HepG2 (cell line): ENCODE results near the gene DNAJC10. TPM values are rescaled to one million over a fixed set of nuclear protein-coding genes. Genes with fewer than 3 reads are reported as not detected.

ENCODE experiments used
- ATAC-seq: fragments of 200-7000 bp; cut with Tn5 transposase; 3 replicates; pipeline ENCODE4 v1.9.1; 2020; ENCODE audit warnings: mild to moderate bottlenecking, moderate library complexity
- BruUV-seq: library from RNA; stranded (reverse); fragments of 400-500 nt; replicated peaks from 2 replicates; lab custom pipeline; 2021; lab: Mats Ljungman, UMichigan
- CTCF ChIA-PET: fragments of 300-600 bp; formaldehyde crosslinking; extraction: SDS; loops from one replicate; lab custom pipeline; 2021; ENCODE audit warnings: low total read pairs, inconsistent platforms, low intra/inter-chr PET ratio; lab: Yijun Ruan, JAX
- POLR2A ChIA-PET: fragments of 350-600 bp; sonication (Branson Sonifier 250); formaldehyde crosslinking; loops from one replicate; lab custom pipeline; 2020; ENCODE audit warnings: antibody characterized with exemption, inconsistent platforms; lab: Yijun Ruan, JAX
- DNase-seq: peaks from one replicate; pipeline ENCODE4 v3.0.0-alpha.2; 2015; ENCODE audit warnings: low spot score
- FAIRE-seq: peaks from 3 replicates; lab custom pipeline; 2011; peaks lifted over from hg19 to GRCh38; lab: Jason Lieb, UNC
- H2AFZ ChIP-seq: one replicate; pipeline ENCODE4 v1.6.1; 2011; ENCODE audit warnings: low read length, inconsistent platforms
- H3K27ac ChIP-seq: fragments of 300-600 bp; 3 replicates; pipeline ENCODE4 v1.8.0; 2011; ENCODE audit warnings: mixed run types, mild to moderate bottlenecking, mixed read lengths, low read length, inconsistent platforms; ENCODE audit not compliant: insufficient read depth; ENCODE audit errors: extremely low read length
- H3K27me3 ChIP-seq, 2 experiments: fragments of 200-600 bp in 1 of 2; 2 replicates in 1 of 2; 3 replicates in 1 of 2; pipeline versions ENCODE4 v1.6.0 to v1.8.0; 2011; ENCODE audit warnings: low read length in 2 of 2, mild to moderate bottlenecking in 2 of 2, moderate library complexity in 2 of 2, inconsistent platforms in 1 of 2; ENCODE audit not compliant: insufficient read depth in 2 of 2, control insufficient read depth in 1 of 2
- H3K36me3 ChIP-seq, 2 experiments: fragments of 200-600 bp in 1 of 2; replicated peaks in 1 of 2; 2 replicates in 1 of 2; 3 replicates in 1 of 2; pipeline versions ENCODE4 v1.5.1 to v1.8.0; 2011; ENCODE audit warnings: low read length in 2 of 2, inconsistent platforms in 1 of 2; ENCODE audit not compliant: insufficient read depth in 2 of 2, control insufficient read depth in 1 of 2
- H3K4me1 ChIP-seq: 2 replicates; pipeline ENCODE4 v1.5.1; 2012; ENCODE audit warnings: low read length, inconsistent platforms; ENCODE audit not compliant: insufficient read depth
- H3K4me2 ChIP-seq: 2 replicates; pipeline ENCODE4 v1.6.0; 2011; ENCODE audit warnings: low read depth, low read length, inconsistent platforms
- H3K4me3 ChIP-seq, 3 experiments: fragments of 200-600 bp in 1 of 3; sonication (generic), shearing (Covaris generic) in 1 of 3; replicated peaks in 1 of 3; 2 replicates each; pipeline ENCODE4 v1.5.1; 2011 to 2016; ENCODE audit warnings: low read length in 3 of 3, inconsistent platforms in 2 of 3, low read depth in 2 of 3, mild to moderate bottlenecking in 2 of 3, control low read depth in 1 of 3, mixed read lengths in 1 of 3; ENCODE audit not compliant: insufficient read depth in 1 of 3
- H3K79me2 ChIP-seq: one replicate; pipeline ENCODE4 v1.6.1; 2011; ENCODE audit warnings: low read length, inconsistent platforms; ENCODE audit not compliant: insufficient read depth
- H3K9ac ChIP-seq: 2 replicates; pipeline ENCODE4 v1.6.0; 2011; ENCODE audit warnings: mild to moderate bottlenecking, low read depth, low read length, inconsistent platforms; ENCODE audit not compliant: insufficient read depth
- H3K9me3 ChIP-seq: 2 replicates; pipeline ENCODE4 v1.5.1; 2012; ENCODE audit warnings: mild to moderate bottlenecking, low read length
- H4K20me1 ChIP-seq: 2 replicates; pipeline ENCODE4 v1.6.0; 2011; ENCODE audit warnings: inconsistent platforms, mild to moderate bottlenecking, low read length, moderate library complexity; ENCODE audit not compliant: insufficient read depth
- ARHGAP35 ChIP-seq: sonication (generic); formaldehyde crosslinking; IDR thresholded peaks from 2 replicates; pipeline ENCODE4 v1.9.0; 2022; ENCODE audit warnings: mild to moderate bottlenecking, inconsistent platforms, moderate library complexity, missing genetic modification reagents, borderline replicate concordance
- DR1 ChIP-seq: sonication (generic); formaldehyde crosslinking; IDR thresholded peaks from 2 replicates; pipeline ENCODE4 v1.8.0; 2021; ENCODE audit warnings: mild to moderate bottlenecking, missing genetic modification reagents, inconsistent platforms
- FOXA1 ChIP-seq, 2 experiments: fragments of 450-650 bp in 1 of 2; sonication (generic) in 1 of 2; formaldehyde crosslinking in 1 of 2; IDR thresholded peaks; 2 replicates each; pipeline versions ENCODE4 v1.4.0 to v1.6.1; 2016 to 2020; ENCODE audit warnings: missing genetic modification reagents in 1 of 2
- FOXP4 ChIP-seq: sonication (generic); formaldehyde crosslinking; IDR thresholded peaks from 2 replicates; pipeline ENCODE4 v1.4.0; 2020; ENCODE audit warnings: missing genetic modification reagents
- HDAC2 ChIP-seq: sonication (generic); formaldehyde crosslinking; IDR thresholded peaks from 2 replicates; pipeline ENCODE4 v1.4.0; 2020; ENCODE audit warnings: missing genetic modification reagents
- MYNN ChIP-seq: sonication (generic); formaldehyde crosslinking; IDR thresholded peaks from 2 replicates; pipeline ENCODE4 v1.4.0; 2020; ENCODE audit warnings: mild to moderate bottlenecking, low read depth, missing genetic modification reagents
- NCOA2 ChIP-seq: sonication (generic); formaldehyde crosslinking; IDR thresholded peaks from 2 replicates; pipeline ENCODE4 v1.8.0; 2022; ENCODE audit warnings: inconsistent platforms
- ONECUT2 ChIP-seq: sonication (generic); formaldehyde crosslinking; IDR thresholded peaks from 2 replicates; pipeline ENCODE4 v1.4.0; 2020; ENCODE audit warnings: missing genetic modification reagents
- PHB2 ChIP-seq: fragments of 450-650 bp; IDR thresholded peaks from 2 replicates; pipeline ENCODE4 v1.6.1; 2018; ENCODE audit not compliant: partially characterized antibody
- RCOR2 ChIP-seq: IDR thresholded peaks from 2 replicates; pipeline ENCODE4 v1.6.1; 2016; ENCODE audit warnings: missing biosample characterization, missing genetic modification reagents
- SALL2 ChIP-seq: sonication (generic); formaldehyde crosslinking; IDR thresholded peaks from 2 replicates; pipeline ENCODE4 v1.8.1; 2023; ENCODE audit warnings: mild to moderate bottlenecking, missing genetic modification reagents, inconsistent platforms
- SRY ChIP-seq: sonication (generic); formaldehyde crosslinking; IDR thresholded peaks from 2 replicates; pipeline ENCODE4 v1.8.0; 2022; ENCODE audit warnings: mild to moderate bottlenecking, missing genetic modification reagents
- TFAP4 ChIP-seq: sonication (generic); IDR thresholded peaks from 2 replicates; pipeline ENCODE4 v1.6.1; 2016; ENCODE audit warnings: low read depth, borderline replicate concordance
- TOE1 ChIP-seq: sonication (generic); formaldehyde crosslinking; IDR thresholded peaks from 2 replicates; pipeline ENCODE4 v1.4.0; 2020; ENCODE audit warnings: mild to moderate bottlenecking, missing genetic modification reagents
- ZFX ChIP-seq: sonication (generic); formaldehyde crosslinking; IDR thresholded peaks from 2 replicates; pipeline ENCODE4 v1.4.0; 2020; ENCODE audit warnings: mild to moderate bottlenecking, low read depth, missing genetic modification reagents, moderate library complexity
- ZMYM3 ChIP-seq: sonication (generic); formaldehyde crosslinking; IDR thresholded peaks from 2 replicates; pipeline ENCODE4 v1.5.1; 2020; ENCODE audit warnings: mild to moderate bottlenecking, missing genetic modification reagents
- ZNF20 ChIP-seq: sonication (generic); formaldehyde crosslinking; IDR thresholded peaks from 2 replicates; pipeline ENCODE4 v1.4.0; 2020; ENCODE audit warnings: mild to moderate bottlenecking, moderate library complexity, missing genetic modification reagents
- ZNF225 ChIP-seq: sonication (generic); formaldehyde crosslinking; IDR thresholded peaks from 2 replicates; pipeline ENCODE4 v1.4.0; 2020; ENCODE audit warnings: mild to moderate bottlenecking, missing genetic modification reagents
- ZNF333 ChIP-seq: sonication (generic); formaldehyde crosslinking; IDR thresholded peaks from 2 replicates; pipeline ENCODE4 v1.4.0; 2020; ENCODE audit warnings: mild to moderate bottlenecking, missing genetic modification reagents, borderline replicate concordance
- ZSCAN25 ChIP-seq: sonication (generic); formaldehyde crosslinking; IDR thresholded peaks from 2 replicates; pipeline ENCODE4 v1.8.0; 2022; ENCODE audit warnings: mild to moderate bottlenecking, missing genetic modification reagents
- WGBS: methylation state at CpG from one replicate; pipeline ENCODE4 v1.1.6; 2017; ENCODE audit warnings: low lambda C conversion rate; 5-methylcytosine and 5-hydroxymethylcytosine counted together
- in situ Hi-C: cut with HindIII; loops from 2 replicates; pipeline ENCODE4 v1.10.0; 2017; ENCODE audit warnings: low pct_unique_long_range_greater_than_20kb; ENCODE audit not compliant: extremely low pct_ligation_motif_present
- intact Hi-C: fragments of 100-400 bp; cut with micrococcal nuclease; formaldehyde crosslinking; loops from one replicate; pipeline ENCODE4 v1.10.0; 2022; ENCODE audit not compliant: unreplicated experiment
- polyA plus RNA-seq, 8 experiments: library from polyadenylated mRNA; depleted of rRNA in 3 of 8; stranded (reverse) in 7 of 8; unstranded in 1 of 8; fragments of >200 nt; fragmentation: Illumina TruSeq in 4 of 8; extraction: Trizol in 4 of 8; gene quantifications; 2 replicates each; pipeline versions ENCODE4 v1.2.1 to v1.2.3, GENCODE V29; 2011 to 2016; ENCODE audit warnings: low read depth in 4 of 8, missing spikeins in 1 of 8, mixed read lengths in 1 of 8; ENCODE audit not compliant: insufficient read depth in 1 of 8
- total RNA-seq, 5 experiments: library from RNA; depleted of rRNA; stranded (reverse); fragments of >200 nt; fragmentation: Illumina TruSeq; extraction: Trizol; gene quantifications; 2 replicates each; pipeline ENCODE4 v1.2.3, GENCODE V29; 2016; ENCODE audit warnings: low read depth in 1 of 5

Gene DNAJC10
- total and polyA plus RNA-seq, 2 of the 13 experiments (the other 11 are each of a cell fraction or from before 2014, with no cell fraction given): 44.1 to 178 TPM

GRCh38 chr2:182821182-182821581 is 105.1 kb downstream of the DNAJC10 start:
- Histone ChIP-seq H3K4me1 (peaks cover 10% of the 10 kb centered on the region), H3K9ac (no peak overlapping the region), H3K79me2 (no peaks in the 10 kb centered on the region), H2AFZ (no peak overlapping the region), H3K4me3 (no peak overlapping the region), H3K36me3 (no peaks in the 10 kb centered on the region), H3K9me3 (no peaks in the 10 kb centered on the region), H4K20me1 (no peaks in the 10 kb centered on the region), H3K4me2 (no peak overlapping the region), H3K27ac (no peak overlapping the region), H3K27me3 (no peaks in the 10 kb centered on the region)
- ATAC-seq (no peak), DNase-seq (no peak), FAIRE-seq (no peak)
- no TSS peak for BruUV-seq
- ChIA-PET POLR2A (no interaction called here), CTCF (no interaction called here)
- no peak for TF ChIP-seq ZFX (CRISPR knock-in tag)
- no peak for TF ChIP-seq FOXP4
- no peak for TF ChIP-seq NCOA2 (CRISPR knock-in tag)
- no peak for TF ChIP-seq HDAC2 (CRISPR knock-in tag)
- in situ Hi-C loops (no loop called here), intact Hi-C loops (no loop called here)
- 43% methylated on average over 2 of the region's 2 CpGs for WGBS

GRCh38 chr2:182822733-182823132 is 106.7 kb downstream of the DNAJC10 start:
- no peak overlapping the region for H2AFZ ChIP-seq
- H3K27me3 ChIP-seq: no peaks in the 10 kb centered on the region; a peak in 1 of 5 replicates
- H3K4me3 ChIP-seq: no peak overlapping the region
- no peak overlapping the region for H3K27ac ChIP-seq
- BruUV-seq: no TSS peak
- in situ Hi-C loops: no loop called here
- WGBS: 54% methylated on average over 2 of the region's 2 CpGs
- no peaks in the 10 kb centered on the region for H3K9me3 ChIP-seq
- no peak for ATAC-seq
- H3K36me3 ChIP-seq: no peaks in the 10 kb centered on the region
- no peaks in the 10 kb centered on the region for H4K20me1 ChIP-seq
- no peak overlapping the region for H3K9ac ChIP-seq
- intact Hi-C loops: no loop called here
- CTCF ChIA-PET: no interaction called here
- H3K4me1 ChIP-seq: no peaks in the 10 kb centered on the region
- H3K4me2 ChIP-seq: no peak overlapping the region
- no peaks in the 10 kb centered on the region for H3K79me2 ChIP-seq
- POLR2A ChIA-PET: no interaction called here
- no peak for DNase-seq
- no peak for FAIRE-seq
- TF ChIP-seq ARHGAP35 (CRISPR knock-in tag): no peak
- no peak for TF ChIP-seq ZNF333
- no peak for TF ChIP-seq FOXA1 (IDR thresholded peaks at IDR 0.05)
- no peak for TF ChIP-seq FOXA1 (CRISPR knock-in tag; IDR thresholded peaks at IDR 0.05)
- no peak for TF ChIP-seq RCOR2 (CRISPR knock-in tag)
- TF ChIP-seq ZNF225 (CRISPR knock-in tag): no peak
- no peak for TF ChIP-seq TOE1 (CRISPR knock-in tag)
- no peak for TF ChIP-seq MYNN (CRISPR knock-in tag)
- TF ChIP-seq PHB2: no peak
- TF ChIP-seq ONECUT2: no peak
- TF ChIP-seq SALL2 (CRISPR knock-in tag): no peak
- TF ChIP-seq SRY (CRISPR knock-in tag): no peak
- no peak for TF ChIP-seq DR1
- no peak for TF ChIP-seq ZMYM3 (CRISPR knock-in tag)
- TF ChIP-seq ZSCAN25: no peak
- no peak for TF ChIP-seq TFAP4
- TF ChIP-seq ZNF20 (CRISPR knock-in tag): no peak
